Measurements from ENCODE around the gene SDHAF1.
"Not testable (repeated sequence)": the region's sequence is repeated elsewhere in the genome, so short reads cannot be mapped to it uniquely, and the experiment has no call there.

The SDHAF1 gene, protein sequence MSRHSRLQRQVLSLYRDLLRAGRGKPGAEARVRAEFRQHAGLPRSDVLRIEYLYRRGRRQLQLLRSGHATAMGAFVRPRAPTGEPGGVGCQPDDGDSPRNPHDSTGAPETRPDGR

DNA sequence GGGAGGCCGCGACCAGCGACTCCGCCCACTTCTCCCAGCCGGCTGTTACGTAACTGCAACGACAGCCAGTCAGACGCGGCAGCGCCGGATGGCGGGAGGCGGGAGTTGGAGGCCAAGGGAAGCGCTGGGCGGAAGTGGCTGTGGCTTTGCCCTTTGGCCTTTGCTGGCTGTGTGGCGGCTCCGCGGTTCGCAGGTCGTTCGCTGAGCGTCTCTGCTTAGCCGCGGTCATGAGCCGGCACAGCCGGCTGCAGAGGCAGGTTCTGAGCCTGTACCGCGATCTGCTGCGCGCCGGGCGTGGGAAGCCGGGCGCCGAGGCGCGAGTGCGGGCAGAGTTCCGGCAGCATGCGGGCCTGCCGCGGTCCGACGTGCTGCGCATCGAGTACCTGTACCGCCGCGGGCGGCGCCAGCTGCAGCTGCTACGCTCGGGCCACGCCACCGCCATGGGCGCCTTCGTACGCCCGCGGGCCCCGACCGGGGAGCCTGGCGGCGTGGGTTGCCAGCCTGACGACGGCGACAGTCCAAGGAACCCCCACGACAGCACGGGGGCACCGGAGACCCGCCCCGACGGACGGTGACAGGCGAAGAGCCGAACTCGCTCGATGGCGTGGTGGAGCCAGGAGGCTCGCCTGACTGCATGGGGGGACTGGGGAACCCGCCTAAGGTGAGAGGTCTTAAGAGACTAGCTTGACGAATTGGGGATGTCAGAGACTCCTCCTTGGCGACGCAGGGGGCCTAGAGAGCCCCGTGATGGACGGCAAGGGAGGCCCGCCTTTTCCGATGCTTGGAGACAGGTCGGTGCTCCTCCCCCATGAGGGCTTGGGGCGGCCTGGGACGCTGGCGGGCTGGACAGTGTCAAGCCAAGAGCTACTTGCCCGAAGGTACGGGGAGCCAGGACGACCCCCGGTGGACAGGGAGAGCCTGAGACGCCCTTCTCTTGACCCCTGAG, at the start of gene SDHAF1:
SDHAF1 (plus strand) TSS at position 141 of the 946 bp plus-strand sequence; CDS start at position 228, 87 bp downstream.
- Histone ChIP-seq H3K27me3 (peaks cover 11% of the 10 kb centered on the region), H3K36me3 (peaks cover 24% of the 10 kb centered on the region), H3K9ac (peak within 1 kb of the TSS; percentile 81), H3K27ac (peak within 1 kb of the TSS; percentile 80), H3K4me2 (peak within 1 kb of the TSS; percentile 99), H3K9me3 (no peaks in the 10 kb centered on the region), H3K4me3 (peak within 1 kb of the TSS; percentile 89), H4K20me1 (peaks cover 38% of the 10 kb centered on the region), H3K4me1 (peaks cover 29% of the 10 kb centered on the region)
- peak; percentile 88 for TF ChIP-seq Cebpa-rat (IDR thresholded peaks at IDR 0.05)

DNA sequence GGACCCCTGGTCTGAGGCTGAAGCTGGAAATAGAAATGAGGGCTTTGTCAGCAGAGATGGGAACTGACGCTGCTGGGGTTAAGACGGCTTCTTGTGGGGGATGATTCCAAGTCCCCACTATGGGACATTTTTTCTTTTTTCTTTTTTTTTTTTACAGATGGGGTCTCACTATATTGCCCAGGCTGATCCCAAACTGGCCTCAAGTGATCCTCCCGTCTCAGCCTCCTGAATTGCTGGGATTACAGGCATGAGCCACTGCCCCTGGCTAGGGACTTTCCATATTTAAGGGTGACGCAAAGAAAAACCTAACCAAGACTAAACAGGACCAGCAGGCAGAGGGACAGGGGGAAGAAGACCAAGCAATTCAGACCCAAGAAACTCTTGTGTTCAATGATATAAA, 48.8 kb upstream of the SDHAF1 start:
- Histone ChIP-seq H3K9ac (no peak overlapping the region), H3K27me3 (no peaks in the 10 kb centered on the region), H3K27ac (no peak overlapping the region), H3K9me3 (no peaks in the 10 kb centered on the region), H4K20me1 (peaks cover 11% of the 10 kb centered on the region; the same call in 1 of the 2 replicates), H3K4me3 (no peak overlapping the region), H3K4me1 (0 out of 2 replicates have a peak, but pooled peaks cover 8% of the 10 kb centered on the region), H3K36me3 (no peaks in the 10 kb centered on the region), H3K4me2 (no peak overlapping the region)
- TF ChIP-seq Cebpa-rat (IDR thresholded peaks at IDR 0.05): no peak

DNA sequence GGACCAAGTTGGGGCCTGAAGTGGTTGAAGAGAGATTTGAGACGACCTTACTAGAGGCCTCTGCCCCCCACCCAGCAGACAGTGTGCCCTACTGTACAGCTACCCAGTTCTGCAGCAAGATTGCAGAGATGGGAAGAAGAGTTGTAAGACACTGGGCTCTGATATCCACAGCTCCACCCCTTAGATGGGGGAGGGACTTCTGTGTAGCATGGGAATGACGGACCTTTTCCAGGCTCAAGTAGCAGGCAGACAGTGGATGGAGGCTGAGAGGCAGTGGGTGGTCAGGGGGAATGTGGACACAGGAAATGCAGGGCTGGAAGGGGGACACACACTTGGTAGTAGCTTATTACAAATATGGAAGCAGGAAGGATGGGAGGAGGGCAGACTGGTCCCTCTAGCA, 45.9 kb upstream of the SDHAF1 start:
- no peak overlapping the region for H3K9ac ChIP-seq
- no peak overlapping the region for H3K4me2 ChIP-seq
- H3K4me1 ChIP-seq: peaks cover 29% of the 10 kb centered on the region
- H3K4me3 ChIP-seq: no peak overlapping the region
- H3K9me3 ChIP-seq: no peaks in the 10 kb centered on the region
- H3K36me3 ChIP-seq: no peaks in the 10 kb centered on the region
- H4K20me1 ChIP-seq: peaks cover 10% of the 10 kb centered on the region; the same call in 1 of the 2 replicates
- no peaks in the 10 kb centered on the region for H3K27me3 ChIP-seq
- TF ChIP-seq Cebpa-rat (IDR thresholded peaks at IDR 0.05): no peak
- H3K27ac ChIP-seq: no peak overlapping the region

DNA sequence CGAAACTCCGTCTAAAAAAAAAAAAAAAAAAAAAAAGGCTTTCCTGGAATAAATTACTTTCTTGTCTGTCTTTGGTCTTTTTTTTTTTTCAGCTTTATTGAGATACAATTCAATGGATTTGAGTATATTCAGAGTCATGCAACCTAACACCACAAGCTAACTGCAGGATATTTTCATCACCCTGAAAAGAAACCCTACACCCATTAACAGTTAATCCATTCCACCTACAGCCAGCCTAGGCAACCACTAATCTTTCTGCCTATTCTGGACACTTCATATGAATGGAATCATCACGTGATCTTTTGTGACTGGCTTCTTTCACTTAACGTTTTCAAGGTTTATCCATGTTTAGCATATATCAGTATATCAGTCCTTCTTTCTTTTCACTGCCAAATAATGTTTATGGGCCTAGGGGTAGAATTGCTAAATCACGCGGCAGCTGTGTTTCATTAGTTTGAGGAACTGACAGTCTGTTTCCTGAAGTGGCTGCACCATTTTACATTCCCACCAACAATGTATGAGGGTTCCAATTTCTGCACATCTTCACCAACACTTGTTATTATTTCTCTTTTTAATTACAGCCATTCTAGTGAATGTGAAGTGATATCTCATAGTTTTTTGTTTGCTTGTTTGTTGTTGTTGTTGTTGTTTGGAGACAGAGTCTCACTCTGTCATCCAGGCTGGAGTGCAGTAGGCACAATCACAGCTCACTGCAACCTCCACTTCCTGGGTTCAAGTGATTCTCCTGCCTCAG, 38.9 kb upstream of the SDHAF1 start:
- H3K4me3 ChIP-seq: no peak overlapping the region
- H3K36me3 ChIP-seq: no peaks in the 10 kb centered on the region
- no peaks in the 10 kb centered on the region for H3K27me3 ChIP-seq
- H3K9ac ChIP-seq: no peak overlapping the region
- no peak overlapping the region for H3K4me2 ChIP-seq
- no peak overlapping the region for H3K27ac ChIP-seq
- H4K20me1 ChIP-seq: no peaks in the 10 kb centered on the region
- H3K9me3 ChIP-seq: peaks cover 7% of the 10 kb centered on the region
- no peak for TF ChIP-seq Cebpa-rat (IDR thresholded peaks at IDR 0.05)
- H3K4me1 ChIP-seq: peaks cover 25% of the 10 kb centered on the region

DNA sequence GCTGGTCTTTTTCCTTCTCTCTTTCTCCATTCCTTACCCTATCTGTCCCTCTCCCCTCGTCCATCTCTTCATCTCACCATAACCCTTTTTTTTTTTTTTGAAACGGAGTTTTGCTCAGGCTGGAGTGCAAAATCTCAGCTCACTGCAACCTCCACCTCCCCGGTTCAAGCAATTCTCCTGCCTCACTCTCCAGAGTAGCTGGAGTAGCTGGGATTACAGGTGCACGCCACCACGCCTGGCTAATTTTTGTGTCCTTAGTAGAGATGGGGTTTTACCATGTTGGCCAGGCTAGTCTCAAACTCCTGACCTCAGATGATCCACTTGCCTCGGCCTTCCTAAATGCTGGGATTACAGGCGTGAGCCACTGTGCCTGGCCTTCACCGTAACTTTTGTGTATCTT, 37.6 kb upstream of the SDHAF1 start:
- H3K36me3 ChIP-seq, H3K9me3 ChIP-seq, H3K27ac ChIP-seq, H3K4me2 ChIP-seq, H3K9ac ChIP-seq, H3K27me3 ChIP-seq, H3K4me3 ChIP-seq, H4K20me1 ChIP-seq: not testable (repeated sequence)
- H3K4me1 ChIP-seq: peaks cover 21% of the 10 kb centered on the region

DNA sequence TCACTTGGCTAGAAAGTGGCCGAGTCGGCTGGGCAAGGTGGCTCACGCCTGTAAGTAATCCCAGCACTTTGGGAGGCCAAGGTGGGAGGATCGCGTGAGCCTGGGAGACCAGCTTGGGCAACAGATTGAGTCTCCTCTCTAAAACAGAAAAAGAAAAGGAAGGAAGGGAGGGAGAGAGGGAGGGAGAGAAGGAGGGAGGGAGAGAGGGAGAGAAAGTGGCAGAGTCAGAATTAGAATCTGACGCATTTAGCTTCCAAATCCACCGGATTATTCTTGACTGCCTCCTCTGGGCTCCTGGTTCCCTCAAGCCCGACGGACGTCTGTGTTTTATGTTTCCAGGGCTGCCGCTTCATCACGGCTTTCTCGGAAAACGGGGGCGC, 36.3 kb upstream of the SDHAF1 start:
- Histone ChIP-seq H3K4me3 (no peak overlapping the region), H3K9me3 (peaks cover 7% of the 10 kb centered on the region), H3K4me1 (peaks cover 8% of the 10 kb centered on the region), H3K27ac (no peak overlapping the region), H3K27me3 (no peaks in the 10 kb centered on the region), H4K20me1 (no peaks in the 10 kb centered on the region), H3K4me2 (no peak overlapping the region), H3K36me3 (no peaks in the 10 kb centered on the region), H3K9ac (no peak overlapping the region)
- TF ChIP-seq Cebpa-rat (IDR thresholded peaks at IDR 0.05): no peak

DNA sequence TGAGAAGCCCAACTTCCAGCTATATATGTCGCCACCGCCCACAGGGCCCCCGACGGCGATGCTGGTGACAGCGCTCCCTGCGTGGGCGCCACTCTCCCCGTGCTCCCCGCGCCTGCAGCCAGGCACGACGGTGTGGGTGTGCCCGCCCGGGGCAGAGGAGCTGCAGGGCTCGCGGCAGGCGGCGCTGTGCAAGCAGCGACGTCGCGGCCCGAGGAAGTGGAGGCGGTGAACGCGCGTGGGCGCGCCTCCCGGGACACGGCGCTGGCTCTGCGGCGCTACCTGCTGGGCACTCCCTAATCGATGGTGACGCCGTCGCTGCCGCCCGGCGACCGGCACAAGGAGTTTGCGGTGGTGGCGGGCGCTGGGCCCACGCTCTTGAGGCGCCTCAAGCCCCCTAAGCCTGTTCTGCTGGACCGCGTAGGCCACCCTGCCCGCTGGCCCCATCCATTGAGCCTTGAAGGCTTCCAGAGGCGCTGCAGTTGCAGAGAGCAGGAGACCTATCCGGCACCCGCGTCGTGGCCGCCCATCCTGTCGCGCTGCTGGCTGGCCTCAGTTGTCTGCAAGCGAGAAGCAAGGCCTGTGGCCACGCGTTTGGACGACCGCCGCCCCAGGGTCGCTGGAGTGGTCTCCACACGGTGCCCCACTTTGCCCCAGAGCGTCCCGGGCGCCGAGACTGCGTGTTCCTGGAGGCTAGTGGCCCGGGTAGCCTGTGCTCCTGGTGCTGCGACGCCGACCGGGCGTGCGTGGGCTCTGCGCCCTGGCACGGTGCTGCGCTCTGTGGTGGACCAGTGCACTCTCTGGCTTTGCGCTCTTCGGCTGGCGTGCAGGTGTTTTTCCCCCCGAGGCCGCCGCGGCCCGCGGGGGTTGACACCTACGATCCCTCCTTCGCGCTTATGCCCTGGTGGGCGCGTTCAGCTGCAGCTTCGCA, 35.7 kb upstream of the SDHAF1 start:
- Histone ChIP-seq H3K4me2 (no peak overlapping the region), H4K20me1 (no peaks in the 10 kb centered on the region), H3K9me3 (peaks cover 7% of the 10 kb centered on the region), H3K36me3 (no peaks in the 10 kb centered on the region), H3K27ac (no peak overlapping the region), H3K9ac (no peak overlapping the region), H3K4me3 (no peak overlapping the region), H3K4me1 (peaks cover 2% of the 10 kb centered on the region), H3K27me3 (no peaks in the 10 kb centered on the region)
- TF ChIP-seq Cebpa-rat (IDR thresholded peaks at IDR 0.05): no peak

DNA sequence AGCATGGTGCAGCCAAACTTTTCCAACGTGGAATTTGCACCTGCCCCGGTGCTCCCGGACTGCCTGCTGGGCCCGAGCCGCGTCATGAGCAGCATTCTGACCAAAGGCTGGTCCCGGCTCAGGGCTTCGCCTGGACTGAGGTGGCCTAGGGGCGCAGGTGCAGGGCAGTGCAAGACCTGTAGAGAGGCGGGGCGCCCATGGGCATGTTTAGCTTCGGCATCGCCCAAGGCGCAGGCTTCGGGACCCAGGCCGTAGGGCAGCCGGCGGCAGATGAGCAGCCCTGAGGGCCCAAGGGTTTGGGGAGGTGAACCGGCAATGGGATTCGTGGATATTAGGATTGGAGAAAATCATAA, 35.0 kb upstream of the SDHAF1 start:
- no peaks in the 10 kb centered on the region for H4K20me1 ChIP-seq
- H3K4me3 ChIP-seq: no peak overlapping the region
- peaks cover 7% of the 10 kb centered on the region for H3K9me3 ChIP-seq
- no peak overlapping the region for H3K27ac ChIP-seq
- TF ChIP-seq Cebpa-rat (IDR thresholded peaks at IDR 0.05): no peak
- no peaks in the 10 kb centered on the region for H3K36me3 ChIP-seq
- H3K4me2 ChIP-seq: no peak overlapping the region
- H3K9ac ChIP-seq: no peak overlapping the region
- no peaks in the 10 kb centered on the region for H3K27me3 ChIP-seq
- no peaks in the 10 kb centered on the region for H3K4me1 ChIP-seq

DNA sequence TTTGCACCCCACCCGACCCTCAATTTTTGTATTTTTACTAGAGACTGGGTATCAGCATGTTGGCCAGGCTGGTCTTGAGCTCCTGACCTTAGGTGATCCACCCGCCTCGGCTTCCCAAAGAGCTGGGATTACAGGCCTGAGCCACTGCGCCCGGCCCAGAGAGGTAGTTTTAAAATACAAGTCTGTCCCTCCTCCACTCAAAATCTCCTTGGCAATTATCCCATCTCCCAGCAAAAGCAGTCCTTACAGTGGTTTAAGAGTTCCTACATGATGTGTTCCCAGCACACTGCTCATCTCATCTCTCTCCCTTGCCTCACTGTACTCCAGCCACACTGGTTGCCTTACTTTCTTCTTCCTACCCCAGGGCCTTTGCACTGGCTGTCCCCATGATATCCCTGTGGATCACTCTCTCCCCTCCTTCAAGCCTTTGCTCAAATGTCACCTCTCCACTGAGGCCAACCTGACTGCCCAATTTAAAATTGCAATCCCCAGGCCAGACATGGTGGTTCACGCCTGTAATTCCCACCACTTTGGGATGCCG, 34.5 kb upstream of the SDHAF1 start:
- no peaks in the 10 kb centered on the region for H4K20me1 ChIP-seq
- H3K4me3 ChIP-seq: no peak overlapping the region
- TF ChIP-seq Cebpa-rat (IDR thresholded peaks at IDR 0.05): no peak
- H3K27me3 ChIP-seq: no peaks in the 10 kb centered on the region
- no peaks in the 10 kb centered on the region for H3K36me3 ChIP-seq
- H3K27ac ChIP-seq: no peak overlapping the region
- H3K9me3 ChIP-seq: peaks cover 7% of the 10 kb centered on the region
- no peak overlapping the region for H3K4me2 ChIP-seq
- H3K9ac ChIP-seq: no peak overlapping the region
- H3K4me1 ChIP-seq: no peaks in the 10 kb centered on the region

Data from BLaER1 (cell line).